T-helper 2 cell (primary cell): ENCODE measurements around the gene WIPI1.

ENCODE experiments used
- DNase-seq, 5 experiments: peaks; one replicate each; pipeline versions ENCODE4 v3.0.0 to v3.0.0-alpha.2; 2012 to 2022

The WIPI1 gene

DNA sequence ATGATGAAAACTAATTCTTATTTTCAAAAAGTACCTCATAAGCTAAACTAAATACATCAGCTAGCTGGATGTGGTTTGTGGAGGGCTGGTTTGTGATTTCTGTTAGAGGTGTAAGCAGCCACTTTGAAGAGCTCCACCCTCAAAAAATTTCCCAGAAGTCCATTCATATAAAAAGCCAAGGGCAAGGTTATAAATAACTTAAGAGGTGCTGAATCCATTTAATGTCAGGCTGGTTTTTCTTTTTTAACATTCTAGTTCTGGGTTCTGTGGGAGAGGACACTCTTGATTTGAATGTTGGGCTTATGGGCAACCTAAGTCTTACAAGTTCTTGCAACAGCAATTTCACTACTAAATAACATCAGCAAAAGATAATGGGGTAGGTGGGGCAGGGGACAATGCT lies 3.4 kb upstream of the WIPI1 start:
- peak in 2 of 5 experiments; percentile 59 to 87 for DNase-seq

GRCh38 chr17:68460146-68460545 lies 2.9 kb upstream of the WIPI1 start:
- no peak for DNase-seq

GRCh38 chr17:68459037-68459639 lies 1.8 kb upstream of the WIPI1 start:
- peak in 1 of 5 experiments; percentile 51 for DNase-seq

DNA sequence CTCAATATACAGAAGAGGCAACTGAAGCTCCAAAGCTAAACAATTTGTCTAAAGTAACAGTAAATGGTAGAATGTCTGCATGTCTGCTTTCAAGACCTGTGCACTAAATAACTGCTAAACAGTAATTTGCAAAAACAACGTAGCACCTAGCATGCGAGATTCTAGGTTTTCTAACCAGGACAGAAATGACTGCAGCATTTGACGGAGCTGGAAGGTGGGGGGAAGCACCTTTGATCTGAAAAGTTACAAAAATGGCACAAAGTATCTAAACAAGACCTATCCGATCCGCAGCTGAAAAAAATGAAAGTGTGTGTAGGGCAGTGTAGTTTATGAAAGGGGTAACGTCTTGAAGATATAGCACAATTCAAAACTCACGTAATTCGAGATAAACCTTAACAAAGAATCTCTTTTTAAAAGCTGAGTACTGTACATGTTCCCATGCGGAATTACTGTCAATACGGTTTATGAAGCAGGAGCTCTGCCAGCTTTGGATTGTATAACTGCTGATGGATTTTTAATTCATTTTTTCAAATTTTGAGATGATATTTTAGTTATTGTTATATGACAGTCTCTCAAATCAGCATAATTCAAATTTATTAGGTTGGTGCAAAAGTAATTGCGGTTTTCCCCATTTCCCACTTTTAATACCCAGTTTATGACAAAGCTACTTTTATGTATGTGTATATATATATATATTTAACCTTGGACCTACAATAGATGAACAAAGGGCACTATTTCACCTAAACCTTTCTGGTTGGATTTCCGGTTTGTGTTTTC lies 1.2 kb upstream of the WIPI1 start:
- peak in 1 of 5 experiments; percentile 64 for DNase-seq

DNA sequence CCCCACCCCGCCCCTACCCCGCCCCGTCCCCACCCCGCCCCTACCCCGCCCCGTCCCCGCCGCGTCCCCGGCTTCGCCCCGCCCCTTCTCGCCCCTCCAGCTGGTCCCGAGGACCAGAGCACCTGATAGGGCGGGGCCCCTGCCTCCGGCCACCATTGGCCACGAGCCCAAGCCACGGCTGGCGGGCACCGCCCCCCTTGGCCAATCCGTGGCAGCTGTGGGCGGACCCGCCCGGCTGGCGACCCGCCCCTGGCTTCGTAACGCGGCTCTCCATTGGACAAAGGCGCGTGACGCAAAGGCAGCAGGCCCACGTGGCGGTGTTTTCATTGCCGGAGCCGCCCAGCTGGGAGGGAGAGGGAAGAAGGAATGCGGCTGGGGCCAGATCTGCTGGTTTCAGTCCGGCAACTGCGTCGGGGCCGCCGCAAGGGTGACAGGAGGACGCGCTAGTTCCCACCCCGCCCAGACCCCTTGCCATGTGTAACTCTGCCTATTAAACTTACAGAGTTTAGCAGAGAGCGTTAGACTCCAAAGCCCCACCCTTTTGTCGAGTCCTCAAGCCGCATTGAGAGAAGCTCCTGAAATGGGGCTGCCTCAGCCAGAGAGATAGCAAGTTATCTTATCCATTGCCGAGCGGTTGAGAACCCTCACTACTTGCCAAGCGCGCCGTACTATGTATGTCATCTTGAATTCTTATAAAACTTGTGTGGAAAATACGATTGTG lies 403 bp upstream of the WIPI1 start:
- peak; percentile 97 to 99 (median 98) for DNase-seq

DNA sequence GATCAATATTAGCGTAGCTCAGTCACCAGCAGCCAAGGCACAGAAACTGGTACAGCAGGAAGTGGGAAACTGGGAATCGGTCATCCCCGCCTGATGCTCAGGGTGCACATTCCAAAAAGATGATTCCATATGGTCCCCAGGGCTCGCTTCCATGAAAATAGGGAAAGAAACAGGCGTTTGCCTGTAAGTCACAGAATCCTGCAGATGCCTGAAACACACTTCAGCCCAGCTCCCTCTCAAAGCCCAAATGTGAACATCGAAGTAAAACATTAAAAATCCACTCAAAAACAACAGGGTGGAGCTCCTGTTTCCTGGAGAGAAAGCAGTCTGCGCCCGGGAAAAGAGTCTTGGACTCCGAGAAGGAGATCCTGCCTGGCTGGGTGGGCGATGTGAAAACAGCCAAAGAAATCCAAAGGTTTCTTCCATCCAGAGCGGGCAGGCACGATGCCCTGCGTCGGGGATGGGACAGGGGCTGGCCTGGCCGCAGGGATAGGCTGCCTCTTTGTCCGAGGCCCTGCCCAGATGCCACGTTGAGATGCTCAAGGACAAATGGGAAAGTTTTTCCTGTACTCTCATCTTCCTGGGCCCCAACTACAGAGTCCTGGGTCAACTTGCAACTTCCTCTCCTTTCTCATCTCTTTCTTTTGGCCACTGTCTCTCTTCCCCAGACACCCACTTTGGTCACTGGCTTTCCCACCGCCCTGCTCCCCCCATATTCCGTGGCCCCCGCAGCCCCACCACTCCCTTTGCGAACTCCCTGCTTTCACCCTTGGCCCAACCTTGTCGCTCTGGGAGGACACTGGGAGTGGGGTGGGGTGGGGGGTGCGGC lies 743 bp downstream of the WIPI1 start:
- DNase-seq = no peak

DNA sequence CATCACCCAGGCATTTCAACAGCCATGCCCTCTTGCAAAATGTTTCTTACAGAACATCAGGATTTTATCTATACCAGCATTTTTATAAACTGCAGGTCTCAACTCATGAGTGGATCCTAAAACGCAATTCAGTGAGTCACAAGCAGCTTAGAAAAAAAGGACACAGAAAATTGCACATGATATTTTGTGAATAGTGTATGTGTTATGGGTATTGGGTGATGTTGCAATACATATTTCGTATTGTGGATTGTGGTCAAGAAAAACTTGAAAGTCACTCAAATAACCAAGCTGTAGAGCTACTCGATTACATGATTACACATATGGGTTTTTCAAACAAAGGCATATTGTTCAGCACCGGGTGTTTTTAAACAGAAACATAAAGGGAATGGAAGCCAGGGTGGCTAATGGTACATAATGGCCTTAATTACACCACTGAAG lies 1.4 kb downstream of the WIPI1 start:
- no peak for DNase-seq

DNA sequence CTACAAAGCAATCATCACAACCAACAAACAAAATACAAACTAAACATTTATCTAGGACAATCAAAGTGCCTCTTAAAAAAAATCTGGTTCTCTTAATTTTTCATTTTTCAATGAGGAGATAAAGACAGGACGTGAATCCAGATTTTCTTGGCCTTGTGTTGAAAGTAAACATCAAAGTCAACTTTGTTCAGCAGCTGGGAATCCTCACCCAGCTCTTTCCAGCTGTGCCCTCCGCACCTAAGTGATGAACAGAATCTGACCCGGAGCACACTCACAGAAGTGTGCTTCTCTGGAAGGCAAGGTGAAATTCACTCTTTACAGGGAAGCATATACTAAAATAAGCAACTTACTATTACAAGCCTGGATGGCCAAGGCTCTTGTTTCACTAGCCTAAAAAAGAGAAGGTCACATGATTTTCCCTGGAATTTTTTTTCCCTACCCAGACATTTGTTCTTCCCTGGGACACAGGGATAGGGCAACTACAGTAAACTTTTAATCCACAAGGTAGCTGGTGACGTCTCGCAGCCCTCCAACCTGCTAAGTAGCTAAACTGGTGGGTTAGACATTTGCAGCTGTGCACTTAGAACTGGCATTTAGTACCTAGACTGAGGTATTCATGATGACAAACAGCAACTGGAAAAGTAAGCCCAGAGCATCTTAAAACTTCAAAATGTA lies 3.2 kb downstream of the WIPI1 start:
- no peak for DNase-seq

DNA sequence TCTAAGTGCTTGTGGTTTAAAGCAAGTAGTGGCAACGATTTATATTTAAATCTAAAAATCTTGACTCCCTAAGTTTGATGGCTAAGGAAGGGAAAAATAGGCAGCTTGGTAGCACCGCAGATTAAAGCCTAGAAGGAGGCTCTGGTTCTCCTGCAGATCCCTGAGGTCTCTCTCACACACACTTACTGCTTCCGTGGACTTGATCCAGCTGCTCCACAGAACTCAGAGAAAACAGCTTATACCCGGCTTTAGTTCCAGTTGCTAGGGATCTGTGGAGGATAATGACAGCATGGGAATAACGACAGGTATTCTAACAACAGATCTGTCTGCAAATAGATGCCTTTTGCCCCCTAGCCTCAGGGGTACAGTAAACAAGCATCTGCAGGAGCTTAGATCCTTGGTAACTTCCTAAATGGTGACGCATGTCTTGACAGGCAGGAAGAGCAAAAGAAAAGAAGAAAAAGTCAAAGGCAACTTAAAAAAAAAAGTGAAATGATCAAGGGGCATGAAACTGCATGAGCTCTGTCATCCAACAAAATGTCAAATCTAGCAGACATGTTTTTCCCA lies 4.5 kb downstream of the WIPI1 start:
- DNase-seq = no peak

DNA sequence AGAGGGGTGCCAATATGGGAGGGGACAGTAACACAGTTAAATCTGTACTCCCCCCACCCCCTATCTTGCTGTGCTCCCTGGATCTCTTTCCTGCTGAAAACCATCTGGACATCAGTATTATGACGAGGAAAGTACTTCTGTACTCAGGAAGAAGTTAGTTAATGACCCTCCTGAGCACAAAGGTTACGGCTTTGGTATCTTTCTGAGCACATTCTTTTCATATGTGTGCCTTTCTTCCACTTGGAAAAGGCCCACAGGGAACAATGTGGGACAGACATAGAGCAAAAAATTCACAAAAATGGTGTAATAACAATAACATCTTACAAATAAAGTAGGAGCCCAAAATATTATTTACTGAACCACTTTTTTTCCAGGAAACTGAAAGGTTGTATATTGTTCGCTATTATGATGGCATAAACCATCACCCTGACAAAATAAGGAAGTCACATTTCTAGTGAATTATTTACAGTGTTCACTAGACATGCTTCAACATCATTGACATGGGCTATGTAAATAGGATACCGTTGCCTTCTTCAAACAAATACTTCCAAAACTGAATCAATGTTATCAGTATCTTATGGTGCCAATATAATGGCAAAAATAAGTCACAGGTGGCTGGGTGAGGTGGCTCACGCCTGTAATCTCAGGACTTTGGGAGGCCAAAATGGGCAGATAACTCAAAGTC lies 5.5 kb downstream of the WIPI1 start:
- no peak for DNase-seq

DNA sequence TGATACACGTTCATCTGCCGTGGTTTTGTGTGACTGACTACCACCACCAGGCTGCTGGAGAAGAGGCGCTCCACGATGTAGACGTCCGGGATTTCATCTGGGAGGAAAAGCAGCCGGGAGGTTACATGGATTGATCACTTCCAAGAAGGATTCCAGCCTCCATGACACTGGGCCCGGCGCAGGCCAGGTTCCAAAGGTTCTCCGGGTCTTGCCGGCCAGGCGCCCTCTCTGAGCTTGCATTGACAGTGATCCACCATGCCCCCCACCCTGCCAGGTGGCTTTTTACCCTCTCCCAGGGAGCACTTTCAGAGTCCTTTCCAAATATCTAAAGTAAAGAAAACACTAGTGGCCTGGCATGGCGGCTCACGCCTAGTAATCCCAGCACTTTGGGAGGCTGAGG lies 6.5 kb downstream of the WIPI1 start:
- no peak for DNase-seq

DNA sequence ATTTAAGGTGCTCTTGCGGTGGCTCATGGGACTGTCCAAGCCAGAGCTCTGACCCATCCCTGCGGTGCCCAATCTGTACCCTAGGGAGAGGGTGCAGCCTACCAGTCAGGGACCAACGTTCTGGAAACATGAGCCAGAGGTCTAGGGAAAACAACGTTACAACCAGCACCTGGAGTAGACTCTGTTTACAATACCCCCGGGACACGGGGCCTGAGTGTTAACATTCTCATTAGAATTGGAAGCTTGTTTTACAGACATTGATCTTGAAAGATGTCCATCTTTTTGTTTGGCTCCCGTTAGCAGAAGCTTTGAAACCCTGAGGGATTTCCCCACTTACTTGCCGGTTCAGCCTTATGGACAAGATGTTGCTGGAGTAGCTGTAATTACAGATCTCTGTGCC lies 6.9 kb downstream of the WIPI1 start:
- DNase-seq = no peak

DNA sequence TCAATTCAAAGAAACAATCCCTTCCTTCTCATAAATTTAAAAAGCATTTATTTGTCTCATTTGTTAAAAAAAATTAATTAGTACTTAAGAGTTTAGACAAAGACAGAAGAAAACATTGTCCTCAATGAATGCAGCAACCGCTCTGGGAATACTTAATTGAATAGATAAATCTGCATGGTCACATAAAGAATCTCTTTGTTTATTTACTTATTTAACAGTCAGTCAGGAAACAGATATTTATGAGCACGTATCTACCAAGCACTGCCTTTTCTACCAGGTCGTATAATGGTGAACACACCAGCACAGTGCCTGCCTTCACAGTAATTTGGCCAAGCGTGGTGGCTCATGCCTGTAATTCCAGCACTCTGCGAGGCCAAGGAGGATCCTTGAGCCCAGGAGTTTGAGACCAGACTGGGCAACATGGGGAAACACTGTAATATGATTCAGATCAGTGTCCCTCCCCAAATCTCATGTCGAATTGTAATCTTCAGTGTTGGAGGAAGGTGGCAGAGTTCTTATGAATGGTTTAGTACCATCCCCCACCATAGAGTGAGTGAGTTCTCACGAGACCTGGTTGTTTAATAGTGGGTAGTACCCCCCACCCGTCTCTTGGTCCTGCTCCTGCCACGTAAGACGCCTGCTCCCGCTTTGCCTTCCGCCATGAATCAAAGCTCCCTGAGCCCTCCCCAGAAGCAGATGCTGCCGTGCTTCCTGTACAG lies 8.1 kb downstream of the WIPI1 start:
- DNase-seq = no peak

DNA sequence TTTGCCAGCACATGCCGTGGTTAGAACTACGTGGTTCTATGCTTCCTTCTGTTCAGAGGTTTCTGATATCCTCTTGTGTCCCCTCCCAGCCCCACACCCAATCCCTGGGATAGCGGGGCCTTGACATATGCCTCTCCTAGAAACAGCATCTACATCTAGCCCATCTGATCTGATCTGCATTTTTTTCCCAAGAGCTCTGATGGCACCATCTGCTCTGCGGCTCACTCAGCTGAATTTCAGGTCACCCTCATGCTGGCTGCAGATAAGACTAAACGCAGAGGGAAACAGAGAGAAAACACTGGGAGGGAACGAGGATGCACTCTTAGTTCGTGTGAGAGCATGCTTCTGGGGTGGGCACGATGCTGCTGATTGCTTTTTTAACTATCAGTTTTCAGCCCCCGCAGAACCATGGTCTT lies 10.7 kb downstream of the WIPI1 start:
- DNase-seq = no peak

- no peak for DNase-seq
Observed at GRCh38 chr17:68445671-68446070, 11.6 kb downstream of the WIPI1 start.

GRCh38 chr17:68443972-68444464 lies 13.3 kb downstream of the WIPI1 start:
- no peak for DNase-seq

DNA sequence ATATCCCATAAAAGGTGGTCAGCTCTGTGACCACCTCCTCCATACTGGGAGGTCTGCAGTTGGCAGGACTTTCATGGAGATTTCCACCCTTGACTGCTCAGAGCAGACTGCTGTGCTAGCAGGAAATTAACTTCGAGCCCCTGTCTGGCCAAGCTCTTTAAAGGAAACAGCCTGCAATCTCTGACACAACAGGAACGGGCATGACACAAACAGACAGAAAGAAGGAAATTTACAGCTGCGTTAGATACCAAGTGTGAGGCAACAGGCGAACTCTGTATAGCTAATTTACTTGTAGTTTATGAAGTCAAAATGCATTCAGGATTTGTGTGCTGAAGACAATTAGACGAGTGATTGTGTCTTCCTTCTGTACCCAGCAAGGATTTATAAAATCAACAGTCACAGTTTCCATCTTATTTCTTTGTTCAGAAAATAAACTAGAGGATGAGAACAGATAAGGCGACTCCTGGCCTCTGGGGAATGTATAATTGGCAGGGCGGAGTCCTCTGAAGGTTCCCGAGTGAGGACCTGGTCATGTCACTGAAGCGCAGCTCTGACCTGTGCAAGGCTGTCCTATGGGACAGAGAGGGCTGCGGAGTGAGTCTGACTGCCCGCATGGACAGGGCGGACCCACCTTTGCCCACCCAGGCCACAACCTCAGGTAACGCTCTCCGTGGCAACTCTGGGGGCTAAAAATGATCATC lies 16.1 kb downstream of the WIPI1 start:
- DNase-seq = peak in 1 of 5 experiments; percentile 35

GRCh38 chr17:68440526-68440925 lies 16.8 kb downstream of the WIPI1 start:
- no peak for DNase-seq

DNA sequence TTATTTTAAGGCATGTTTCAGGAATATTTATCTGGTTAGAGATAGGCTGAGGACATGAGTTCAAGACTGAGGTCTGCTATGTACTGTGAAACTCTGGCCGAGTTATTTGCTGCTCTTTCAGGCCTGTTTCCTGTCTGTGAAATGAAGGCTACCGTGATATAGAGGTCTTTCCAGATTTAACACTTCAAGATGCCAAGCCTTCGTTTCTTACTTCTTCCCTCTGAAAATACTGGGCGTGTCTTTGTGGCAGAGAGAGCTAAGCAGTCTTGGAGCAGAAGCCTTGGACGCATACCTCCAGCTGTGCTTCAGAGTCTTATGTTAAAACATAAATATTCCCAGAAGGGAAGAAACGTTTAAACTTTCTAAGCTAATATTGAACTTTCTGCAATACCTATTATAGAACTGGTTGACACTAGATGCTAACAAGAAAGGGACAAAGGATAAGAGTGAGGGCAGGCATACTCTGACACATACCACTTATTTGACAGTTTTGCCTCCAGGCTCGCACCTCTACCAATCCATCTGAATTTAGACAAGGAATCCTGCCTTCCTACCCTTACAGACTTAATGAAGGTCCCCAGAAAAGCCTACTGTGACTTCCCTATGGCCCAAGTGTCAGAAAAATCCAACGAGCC lies 17.5 kb downstream of the WIPI1 start:
- no peak for DNase-seq
